ENCODE measurements around the gene YPEL1. TPM values are rescaled to one million over a fixed set of nuclear protein-coding genes. Genes with fewer than 3 reads are reported as not detected.

YPEL1 gene
- total and polyA plus RNA-seq, 2 of the 8 experiments (the other 6 are each of a cell fraction or from before 2014, with no cell fraction given): 6.0 to 6.7 TPM

DNA sequence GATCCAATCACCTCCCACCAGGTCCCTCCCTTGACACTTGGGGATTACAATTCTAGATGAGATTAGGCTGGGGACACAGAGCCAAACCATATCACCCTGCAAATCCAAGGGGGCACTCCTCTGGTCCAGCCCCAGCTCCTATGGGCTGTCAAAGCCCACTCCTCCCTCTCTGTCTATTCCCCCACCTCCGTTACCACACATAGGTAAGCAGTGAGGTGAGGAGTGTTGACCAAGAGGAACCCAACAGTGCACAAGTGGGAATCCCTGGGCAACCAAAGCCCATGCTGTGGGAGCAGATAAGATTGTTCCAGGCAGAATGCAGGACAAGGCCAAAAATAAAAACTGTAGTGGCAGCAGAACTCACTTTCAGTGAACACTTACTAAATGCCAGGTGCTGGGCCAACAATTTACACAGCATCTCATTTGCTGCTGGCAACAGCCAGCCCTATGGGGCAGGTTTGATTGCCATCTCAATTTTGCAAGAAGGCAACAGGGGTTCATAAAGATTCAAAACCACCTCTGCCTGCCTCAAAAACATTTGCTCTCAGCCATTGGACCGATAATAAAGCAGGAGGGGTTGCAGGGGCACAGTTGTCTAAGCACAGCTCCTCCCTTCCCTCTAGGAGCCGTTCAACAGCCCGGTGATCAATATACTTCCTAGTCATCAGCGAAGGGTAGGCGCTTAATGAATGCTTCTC lies 84.6 kb downstream of the YPEL1 start:
- Histone ChIP-seq H3K4me2 (ENCODE audit: insufficient read depth in 1 of 2, low read depth in 2 of 2, low read length in 2 of 2) (peak overlapping the region; percentile 68 to 97), H4K5ac (ENCODE audit: insufficient read length, low read depth, low read length) (no peak overlapping the region), H4K91ac (replicated peaks; ENCODE audit: insufficient read length, low read length) (peak overlapping the region; percentile 84), H3K79me1 (ENCODE audit: low read depth, low read length) (peaks cover 7% of the 10 kb centered on the region; the same call in 1 of the 2 replicates), H3K79me2 (ENCODE audit: control insufficient read depth in 1 of 2, insufficient read depth in 2 of 2, low read length in 2 of 2) (peaks cover 0 to 4% of the 10 kb centered on the region in 2 experiments; a peak in 1 of 4 replicates), H3K27me3 (replicated peaks in 1 of 4; ENCODE audit: control insufficient read depth in 3 of 4, extremely low read depth in 1 of 4, insufficient read depth in 3 of 4, low read length in 3 of 4) (no peaks in the 10 kb centered on the region), H3K4me1 (replicated peaks in 1 of 4; ENCODE audit: control insufficient read depth in 3 of 4, insufficient read depth in 4 of 4, low read length in 3 of 4) (peaks cover 3 to 14% (median 7%) of the 10 kb centered on the region in 4 experiments; a peak in 6 of 7 replicates), H4K20me1 (replicated peaks in 1 of 2; ENCODE audit: control insufficient read depth in 1 of 2, insufficient read depth in 2 of 2, low read length in 2 of 2) (peaks cover 7 to 13% of the 10 kb centered on the region in 2 experiments), H3K36me3 (ENCODE audit: control insufficient read depth in 2 of 4, insufficient read depth in 4 of 4, low read length in 3 of 4) (peaks cover 10 to 15% (median 14%) of the 10 kb centered on the region in 4 experiments; a peak in 6 of 8 replicates), H2AK5ac (ENCODE audit: low read depth, low read length) (peak overlapping the region; percentile 19; the same call in 1 of the 2 replicates), H2BK20ac (ENCODE audit: low read length) (peak overlapping the region; percentile 55; the same call in 1 of the 2 replicates), H4K8ac (ENCODE audit: extremely low read depth, insufficient read depth, low read length) (no peak overlapping the region), H3K14ac (ENCODE audit: insufficient read length) (no peak overlapping the region), H3K23me2 (ENCODE audit: low read depth, low read length) (peaks cover 5% of the 10 kb centered on the region; the same call in 1 of the 2 replicates), H3K27ac (ENCODE audit: low read depth, low read length) (peak overlapping the region; percentile 52; the same call in 1 of the 2 replicates), H2BK5ac (ENCODE audit: low read depth, low read length) (peak overlapping the region; percentile 46; the same call in 1 of the 2 replicates), H3K56ac (replicated peaks; ENCODE audit: insufficient read length, low read depth, low read length) (peak overlapping the region; percentile 94), H3K4ac (replicated peaks; ENCODE audit: insufficient read length, low read depth, low read length) (peak overlapping the region; percentile 55), H3K4me3 (ENCODE audit: extremely low read depth in 1 of 4, insufficient read depth in 2 of 4, low read depth in 3 of 4, low read length in 4 of 4) (peak overlapping the region; percentile 78 to 98 (median 81)), H2BK120ac (replicated peaks; ENCODE audit: low read depth, low read length) (no peak overlapping the region), H2BK12ac (ENCODE audit: low read depth, low read length) (peak overlapping the region; percentile 31; the same call in 1 of the 2 replicates), H3K9ac (replicated peaks in 1 of 4; ENCODE audit: extremely low read depth in 1 of 4, low read depth in 3 of 4, low read length in 3 of 4) (peak overlapping the region in 3 of 4 experiments; percentile 4 to 78 (median 48); a peak in 4 of 7 replicates), H2BK15ac (ENCODE audit: low read length) (peak overlapping the region; percentile 88), H3K9me3 (ENCODE audit: insufficient read depth in 2 of 2, low read depth in 1 of 2, low read length in 1 of 2) (no peaks in the 10 kb centered on the region), H3K18ac (ENCODE audit: extremely low read depth, low read length) (peak overlapping the region; percentile 87), H2AFZ (ENCODE audit: low read length) (0 out of 2 replicates have a peak overlapping the region, but pooled peaks have one; percentile 6), H3K23ac (ENCODE audit: insufficient read length) (no peak overlapping the region)
- TF ChIP-seq GABPA (IDR thresholded peaks at IDR 0.05; ENCODE audit: borderline replicate concordance, insufficient read depth, low read length): no peak
- POLR2A ChIA-PET (ENCODE audit: partially characterized antibody): interaction anchor here (0.7 to 5.9 kb wide), 7 partner anchors 9 to 78 kb away, joined by 3 to 42 read pairs (median 3); partner anchors contain the start of genes PPIL2 and SDF2L1
- FAIRE-seq: no peak
- 15% methylated on average over 6 of the region's 6 CpGs; no CpG with 5 or more reads in 1 of the 2 experiments for WGBS, 2 experiments (ENCODE audit: extremely low coverage in 1 of 2, insufficient coverage in 1 of 2, insufficient read length in 1 of 2, insufficient replicate concordance in 2 of 2, low coverage in 1 of 2, low lambda C conversion rate in 2 of 2, missing lambda C conversion rate in 1 of 2)
- CTCF ChIA-PET (ENCODE audit: partially characterized antibody): interaction anchor here (0.7 to 22.2 kb wide), 3 partner anchors 9 to 89 kb away, joined by 4 to 499 read pairs (median 22); partner anchors contain the start of genes CCDC116, SDF2L1 and YDJC
- DNase-seq (ENCODE audit: low read depth in 1 of 2, low spot score in 2 of 2): no peak

Measured in H1 (cell line).